Activated CD4-positive, alpha-beta T cell treated with anti-CD3 and anti-CD28 coated beads, Interleukin-2, amount 10 ng/mL, durations not matched to agents 24 days and 14 days (primary cell): ENCODE results near the gene ARHGEF1. TPM values are rescaled to one million over a fixed set of nuclear protein-coding genes. Genes with fewer than 3 reads are reported as not detected.
"Not testable (repeated sequence)": the region's sequence is repeated elsewhere in the genome, so short reads cannot be mapped to it uniquely, and the experiment has no call there.

Source experiments
- DNase-seq: peaks from one replicate; pipeline ENCODE4 v3.0.0; 2022
- H3K27ac Mint-ChIP-seq: one replicate; pipeline ENCODE4 v1.8.0; 2022; ENCODE audit warnings: mild to moderate bottlenecking, mixed read lengths
- H3K27me3 Mint-ChIP-seq: one replicate; pipeline ENCODE4 v1.8.0; 2022; ENCODE audit warnings: mixed read lengths
- H3K36me3 Mint-ChIP-seq: one replicate; pipeline ENCODE4 v1.8.0; 2022; ENCODE audit warnings: low read depth, mild to moderate bottlenecking, mixed read lengths
- H3K4me1 Mint-ChIP-seq: one replicate; pipeline ENCODE4 v1.8.0; 2021; ENCODE audit warnings: mixed read lengths
- H3K4me3 Mint-ChIP-seq: one replicate; pipeline ENCODE4 v1.8.0; 2022; ENCODE audit warnings: mild to moderate bottlenecking, moderate library complexity, mixed read lengths
- H3K9me3 Mint-ChIP-seq: one replicate; pipeline ENCODE4 v1.8.0; 2021; ENCODE audit warnings: mixed read lengths
- intact Hi-C: fragments of 100-400 bp; cut with micrococcal nuclease; formaldehyde crosslinking; loops from one replicate; pipeline ENCODE4 v1.15.1; 2023
- total RNA-seq: library from RNA; stranded (reverse); gene quantifications from 2 replicates; pipeline ENCODE4 v1.2.3, GENCODE V29; 2022

Gene ARHGEF1
- total RNA-seq, 1 donor from 2014 or later, result 365 TPM

DNA sequence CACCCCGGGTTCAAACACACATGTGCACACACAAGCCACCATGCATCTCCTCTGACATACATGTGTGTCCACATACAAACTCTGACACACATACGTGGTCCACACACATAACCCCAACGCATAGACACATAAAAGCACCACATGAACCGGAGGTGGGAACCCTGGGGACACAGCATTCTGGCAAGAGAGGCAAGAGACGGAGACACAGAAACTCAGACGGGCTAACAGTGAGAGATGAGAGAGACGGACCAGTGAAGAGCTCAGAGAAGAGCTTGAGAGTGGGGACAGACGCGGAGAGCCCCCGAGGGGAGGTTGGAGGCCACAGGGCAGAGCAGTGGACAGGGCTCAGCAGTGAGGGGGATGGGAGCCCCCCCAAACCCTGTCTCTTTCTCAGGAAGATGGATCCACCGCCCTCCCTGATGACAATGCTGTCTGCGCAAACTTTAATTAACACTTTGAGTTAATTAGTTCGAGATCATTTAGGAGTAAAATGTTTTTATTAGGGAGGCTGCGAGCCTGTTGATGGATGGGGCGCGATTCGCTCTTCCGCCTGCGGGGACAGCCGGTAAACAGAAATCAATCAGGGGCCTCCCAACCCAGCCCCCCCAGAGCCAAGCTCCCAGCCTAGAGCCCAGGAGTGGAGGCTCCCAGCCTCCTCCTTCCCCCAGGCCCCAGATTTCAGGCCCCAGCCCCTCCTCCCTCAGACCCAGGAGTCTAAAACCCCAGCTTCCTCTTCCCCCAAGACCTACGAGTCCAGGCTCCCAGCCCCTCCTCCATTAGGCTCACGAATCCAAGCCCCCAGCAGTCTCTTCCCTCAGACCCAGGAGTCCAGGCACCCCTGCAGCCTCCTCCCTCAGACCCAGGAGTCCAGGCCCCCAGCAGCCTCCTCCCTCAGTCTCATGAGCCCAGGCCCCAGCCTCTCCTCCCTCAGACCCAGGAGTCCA is 54.8 kb downstream of the ARHGEF1 start:
- H3K4me1 Mint-ChIP-seq, result peaks cover 40% of the 10 kb centered on the region
- intact Hi-C loops, result no loop called here
- H3K36me3 Mint-ChIP-seq, result no peaks in the 10 kb centered on the region
- H3K27ac Mint-ChIP-seq, result peak overlapping the region; percentile 22
- H3K4me3 Mint-ChIP-seq, result peak overlapping the region; percentile 13
- no peaks in the 10 kb centered on the region for H3K9me3 Mint-ChIP-seq
- H3K27me3 Mint-ChIP-seq, result peaks cover 26% of the 10 kb centered on the region
- DNase-seq, result no peak

DNA sequence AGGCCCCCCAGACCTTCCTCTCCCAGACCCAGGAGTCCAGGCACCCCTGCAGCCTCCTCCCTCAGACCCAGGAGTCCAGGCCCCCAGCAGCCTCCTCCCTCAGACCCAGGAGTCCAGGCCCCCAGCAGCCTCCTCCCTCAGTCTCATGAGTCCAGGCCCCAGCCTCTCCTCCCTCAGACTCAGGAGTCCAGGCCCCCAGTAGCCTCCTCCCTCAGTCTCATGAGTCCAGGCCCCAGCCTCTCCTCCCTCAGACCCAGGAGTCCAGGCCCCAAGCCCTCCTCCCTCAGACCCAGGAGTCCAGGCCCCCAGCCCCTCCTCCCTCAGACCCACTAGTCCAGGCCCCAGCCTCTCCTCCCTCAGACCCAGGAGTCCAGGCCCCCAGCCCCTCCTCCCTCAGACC is 56.2 kb downstream of the ARHGEF1 start:
- H3K4me3 Mint-ChIP-seq, intact Hi-C loops, DNase-seq, H3K36me3 Mint-ChIP-seq, H3K9me3 Mint-ChIP-seq, H3K27ac Mint-ChIP-seq: not testable (repeated sequence)
- Mint-ChIP-seq H3K27me3 (peaks cover 22% of the 10 kb centered on the region), H3K4me1 (peaks cover 34% of the 10 kb centered on the region)

GRCh38 chr19:41939861-41940730 is 57.1 kb downstream of the ARHGEF1 start:
- peaks cover 36% of the 10 kb centered on the region for H3K4me1 Mint-ChIP-seq
- peak; percentile 78 for DNase-seq
- H3K27ac Mint-ChIP-seq, result peak overlapping the region; percentile 89
- peak overlapping the region; percentile 90 for H3K4me3 Mint-ChIP-seq
- intact Hi-C loops, result loop anchor here (10.0 kb wide), 1 partner anchor 395 kb away; no protein-coding TSS in a partner anchor
- H3K27me3 Mint-ChIP-seq, result peaks cover 20% of the 10 kb centered on the region
- H3K36me3 Mint-ChIP-seq, result no peaks in the 10 kb centered on the region
- no peaks in the 10 kb centered on the region for H3K9me3 Mint-ChIP-seq

DNA sequence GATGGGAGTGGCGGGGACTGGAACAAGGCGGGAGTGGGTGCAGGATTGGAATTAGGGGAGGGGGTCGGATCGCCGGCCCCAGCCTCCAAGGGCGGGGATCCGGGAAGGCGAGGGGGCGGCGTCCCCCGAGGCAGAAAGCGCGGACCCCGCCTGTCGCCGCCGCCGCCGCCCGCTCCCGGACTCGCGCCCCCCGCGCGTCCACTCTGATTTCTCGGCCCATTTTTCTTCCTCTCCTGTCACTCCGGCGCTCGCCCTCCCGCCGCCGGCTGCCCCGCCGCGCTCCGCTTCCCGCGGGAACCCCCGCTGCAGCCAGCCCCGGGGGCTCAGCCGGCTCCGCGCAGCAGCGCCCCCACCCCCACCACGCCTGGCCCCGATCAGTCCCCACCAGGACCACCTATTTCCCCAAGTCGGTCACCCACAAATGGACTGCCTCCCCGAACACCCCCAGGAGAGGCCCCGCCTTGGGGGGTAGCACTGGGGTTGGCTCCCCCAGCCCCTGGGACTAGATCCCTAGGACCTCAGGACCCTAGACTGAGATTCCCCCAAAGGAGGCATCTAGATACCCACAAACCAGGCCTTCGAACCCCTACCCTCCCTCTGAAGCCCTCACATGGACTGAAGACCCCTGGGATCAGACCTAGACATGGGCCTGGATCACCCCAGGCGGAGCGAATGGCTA is 57.9 kb downstream of the ARHGEF1 start:
- Mint-ChIP-seq H3K4me1 (peaks cover 39% of the 10 kb centered on the region), H3K27ac (peak overlapping the region; percentile 89)
- intact Hi-C loops, result loop anchor here (10.0 kb wide), 1 partner anchor 396 kb away; no protein-coding TSS in a partner anchor

GRCh38 chr19:41941410-41942202 is 58.6 kb downstream of the ARHGEF1 start:
- Mint-ChIP-seq H3K4me3 (peak overlapping the region; percentile 60), H3K27me3 (peaks cover 12% of the 10 kb centered on the region)
- intact Hi-C loops, result loop anchor here (10.0 kb wide), 1 partner anchor 397 kb away; no protein-coding TSS in a partner anchor

More for the DNA sequence above, 57.9 kb downstream of the ARHGEF1 start:
- Mint-ChIP-seq H3K36me3 (no peaks in the 10 kb centered on the region), H3K9me3 (no peaks in the 10 kb centered on the region), H3K4me3 (peak overlapping the region; percentile 90), H3K27me3 (peaks cover 15% of the 10 kb centered on the region)
- DNase-seq, result no peak

DNA sequence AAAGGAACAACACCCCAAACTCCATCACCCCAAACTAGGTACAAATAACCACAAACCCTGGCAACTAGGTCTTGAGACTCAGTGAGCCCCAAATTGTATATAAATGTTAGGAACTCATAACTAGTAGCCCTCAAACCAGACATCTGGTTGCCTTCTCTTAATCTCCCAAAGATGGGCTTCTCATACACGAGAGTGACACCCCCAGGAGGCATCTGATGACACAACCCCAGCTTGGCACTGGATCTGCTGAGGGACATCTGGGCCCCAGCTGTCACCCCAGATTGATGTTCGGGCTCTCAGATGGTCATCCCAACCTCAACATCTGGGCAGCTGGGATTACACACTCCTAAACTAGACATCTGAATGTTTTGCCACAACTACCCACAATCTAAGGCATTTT is 61.4 kb downstream of the ARHGEF1 start:
- no peak overlapping the region for H3K4me3 Mint-ChIP-seq
- no peak for DNase-seq
- H3K36me3 Mint-ChIP-seq, result peaks cover 2% of the 10 kb centered on the region
- H3K4me1 Mint-ChIP-seq, result peaks cover 46% of the 10 kb centered on the region
- H3K27ac Mint-ChIP-seq, result peak overlapping the region; percentile 99
- intact Hi-C loops, result loop anchor here (2.0 to 10.0 kb wide), 2 partner anchors 16 to 400 kb away; partner anchors contain the start of gene ERFL
- H3K27me3 Mint-ChIP-seq, result peaks cover 9% of the 10 kb centered on the region
- H3K9me3 Mint-ChIP-seq, result no peaks in the 10 kb centered on the region

More at GRCh38 chr19:41941410-41942202, 58.6 kb downstream of the ARHGEF1 start:
- Mint-ChIP-seq H3K4me1 (peaks cover 38% of the 10 kb centered on the region), H3K9me3 (no peaks in the 10 kb centered on the region), H3K36me3 (no peaks in the 10 kb centered on the region), H3K27ac (peak overlapping the region; percentile 79)
- no peak for DNase-seq

- H3K36me3 Mint-ChIP-seq, result peaks cover 2% of the 10 kb centered on the region
- DNase-seq, result peak; percentile 90
- H3K9me3 Mint-ChIP-seq, result no peaks in the 10 kb centered on the region
- intact Hi-C loops, result loop anchor here (1.0 to 10.0 kb wide), 5 partner anchors 14 to 400 kb away; partner anchors contain the start of genes ERFL and RABAC1
- peak overlapping the region; percentile 99 for H3K27ac Mint-ChIP-seq
- H3K27me3 Mint-ChIP-seq, result peaks cover 9% of the 10 kb centered on the region
- H3K4me1 Mint-ChIP-seq, result peaks cover 49% of the 10 kb centered on the region
- peak overlapping the region; percentile 76 for H3K4me3 Mint-ChIP-seq
Observed at GRCh38 chr19:41945135-41945766, 62.3 kb downstream of the ARHGEF1 start.

DNA sequence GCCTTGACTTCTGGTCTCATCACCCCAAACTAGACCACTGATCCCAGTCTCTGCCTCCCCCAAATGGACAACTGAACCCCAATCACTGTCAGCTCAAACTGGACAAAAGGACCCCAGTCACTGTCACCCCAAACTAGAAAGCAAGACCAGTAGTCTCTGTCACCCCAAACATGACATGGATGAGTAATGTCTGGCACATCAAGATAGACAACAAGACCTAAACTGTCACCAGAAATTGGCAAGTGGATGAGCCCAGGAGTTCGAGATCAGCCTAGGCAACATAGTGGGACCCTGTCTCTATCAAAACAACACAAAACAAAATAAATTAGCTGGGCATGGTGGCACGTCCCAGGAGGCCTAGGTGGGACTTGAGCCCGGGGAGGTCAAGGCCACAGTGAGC is 64.1 kb downstream of the ARHGEF1 start:
- Mint-ChIP-seq H3K27ac (peak overlapping the region; percentile 86), H3K4me3 (peak overlapping the region; percentile 29), H3K4me1 (peaks cover 45% of the 10 kb centered on the region), H3K27me3 (no peaks in the 10 kb centered on the region), H3K9me3 (no peaks in the 10 kb centered on the region), H3K36me3 (peaks cover 2% of the 10 kb centered on the region)
- DNase-seq, result no peak
- intact Hi-C loops, result loop anchor here (10.0 kb wide), 1 partner anchor 402 kb away; no protein-coding TSS in a partner anchor

GRCh38 chr19:41951686-41952172 is 68.7 kb downstream of the ARHGEF1 start:
- intact Hi-C loops, result loop anchor here (1.0 kb wide), 1 partner anchor 78 kb away; no protein-coding TSS in a partner anchor
- H3K9me3 Mint-ChIP-seq, result no peaks in the 10 kb centered on the region
- peak overlapping the region; percentile 49 for H3K4me3 Mint-ChIP-seq
- H3K27me3 Mint-ChIP-seq, result no peaks in the 10 kb centered on the region
- H3K4me1 Mint-ChIP-seq, result peaks cover 21% of the 10 kb centered on the region
- H3K27ac Mint-ChIP-seq, result peak overlapping the region; percentile 78
- peaks cover 2% of the 10 kb centered on the region for H3K36me3 Mint-ChIP-seq
- DNase-seq, result peak; percentile 96

- H3K27me3 Mint-ChIP-seq, result no peaks in the 10 kb centered on the region
- peaks cover 20% of the 10 kb centered on the region for H3K4me1 Mint-ChIP-seq
- H3K27ac Mint-ChIP-seq, result peak overlapping the region; percentile 28
- intact Hi-C loops, result no loop called here
- no peak overlapping the region for H3K4me3 Mint-ChIP-seq
- no peak for DNase-seq
- H3K36me3 Mint-ChIP-seq, result no peaks in the 10 kb centered on the region
- H3K9me3 Mint-ChIP-seq, result no peaks in the 10 kb centered on the region
Observed at GRCh38 chr19:41955521-41955920, 72.5 kb downstream of the ARHGEF1 start.

DNA sequence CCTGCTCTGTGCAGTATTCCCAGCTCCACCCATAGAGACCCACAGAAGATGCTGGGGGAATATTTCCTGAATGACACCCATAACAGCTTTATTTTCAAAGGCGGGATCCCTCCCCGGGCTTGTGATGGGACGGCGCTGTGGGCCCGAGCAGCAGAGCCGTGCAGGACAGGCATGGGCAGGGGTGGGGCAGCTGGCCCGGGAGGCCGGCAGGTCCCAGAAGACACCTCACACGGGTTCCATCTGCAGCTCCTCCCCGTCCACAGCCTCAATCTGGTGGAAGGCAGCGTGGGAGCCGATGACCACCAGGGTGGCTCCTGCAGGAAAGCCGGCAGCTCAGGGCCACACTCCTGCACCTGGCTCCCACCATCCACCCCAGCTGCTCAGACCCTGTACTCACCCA is 73.6 kb downstream of the ARHGEF1 start:
- intact Hi-C loops, result no loop called here
- H3K36me3 Mint-ChIP-seq, result no peaks in the 10 kb centered on the region

More for the DNA sequence above, 73.6 kb downstream of the ARHGEF1 start:
- H3K9me3 Mint-ChIP-seq, result no peaks in the 10 kb centered on the region
- H3K4me1 Mint-ChIP-seq, result peaks cover 16% of the 10 kb centered on the region
- H3K27me3 Mint-ChIP-seq, result no peaks in the 10 kb centered on the region
- DNase-seq, result no peak
- H3K4me3 Mint-ChIP-seq, result no peak overlapping the region
- no peak overlapping the region for H3K27ac Mint-ChIP-seq
